Measurements from ENCODE around the gene DNMT3B.

The DNMT3B gene

GRCh38 chr20:32846852-32847251 lies 84.7 kb downstream of the DNMT3B start:
- TF ChIP-seq, protein P1, sequence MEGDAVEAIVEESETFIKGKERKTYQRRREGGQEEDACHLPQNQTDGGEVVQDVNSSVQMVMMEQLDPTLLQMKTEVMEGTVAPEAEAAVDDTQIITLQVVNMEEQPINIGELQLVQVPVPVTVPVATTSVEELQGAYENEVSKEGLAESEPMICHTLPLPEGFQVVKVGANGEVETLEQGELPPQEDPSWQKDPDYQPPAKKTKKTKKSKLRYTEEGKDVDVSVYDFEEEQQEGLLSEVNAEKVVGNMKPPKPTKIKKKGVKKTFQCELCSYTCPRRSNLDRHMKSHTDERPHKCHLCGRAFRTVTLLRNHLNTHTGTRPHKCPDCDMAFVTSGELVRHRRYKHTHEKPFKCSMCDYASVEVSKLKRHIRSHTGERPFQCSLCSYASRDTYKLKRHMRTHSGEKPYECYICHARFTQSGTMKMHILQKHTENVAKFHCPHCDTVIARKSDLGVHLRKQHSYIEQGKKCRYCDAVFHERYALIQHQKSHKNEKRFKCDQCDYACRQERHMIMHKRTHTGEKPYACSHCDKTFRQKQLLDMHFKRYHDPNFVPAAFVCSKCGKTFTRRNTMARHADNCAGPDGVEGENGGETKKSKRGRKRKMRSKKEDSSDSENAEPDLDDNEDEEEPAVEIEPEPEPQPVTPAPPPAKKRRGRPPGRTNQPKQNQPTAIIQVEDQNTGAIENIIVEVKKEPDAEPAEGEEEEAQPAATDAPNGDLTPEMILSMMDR (conservative IDR thresholded peaks at IDR 0.05; ENCODE audit: low read depth, low read length) = no peak
- DNase-seq (ENCODE audit: low read depth) = no peak

GRCh38 chr20:32847964-32848363 lies 85.8 kb downstream of the DNMT3B start:
- TF ChIP-seq, protein P1 (conservative IDR thresholded peaks at IDR 0.05; ENCODE audit: low read depth, low read length) = no peak
- no peak for DNase-seq (ENCODE audit: low read depth)
- H3K4me3 ChIP-seq (ENCODE audit: low read depth, low read length) = no peak overlapping the region

More at GRCh38 chr20:32846852-32847251, 84.7 kb downstream of the DNMT3B start:
- H3K4me3 ChIP-seq (ENCODE audit: low read depth, low read length) = no peak overlapping the region

GRCh38 chr20:32848846-32849245 lies 86.7 kb downstream of the DNMT3B start:
- TF ChIP-seq, protein P1 (conservative IDR thresholded peaks at IDR 0.05; ENCODE audit: low read depth, low read length) = no peak
- no peak overlapping the region for H3K4me3 ChIP-seq (ENCODE audit: low read depth, low read length)
- DNase-seq (ENCODE audit: low read depth) = no peak

DNA sequence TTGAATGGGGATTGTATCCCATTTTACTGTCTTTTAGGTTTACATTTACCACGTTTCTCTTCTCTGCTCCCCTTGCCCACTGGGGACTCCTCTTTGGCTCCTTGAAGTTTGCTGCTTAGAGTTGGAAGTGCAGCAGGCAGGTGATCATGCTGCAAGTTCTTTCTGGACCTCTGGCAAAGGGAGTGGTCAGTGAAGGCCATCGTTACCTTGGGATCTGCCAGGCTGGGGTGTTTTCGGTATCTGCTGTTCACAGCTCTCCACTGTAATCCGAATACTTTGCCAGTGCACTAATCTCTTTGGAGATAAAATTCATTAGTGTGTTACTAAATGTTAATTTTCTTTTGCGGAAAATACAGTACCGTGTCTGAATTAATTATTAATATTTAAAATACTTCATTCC lies 87.4 kb downstream of the DNMT3B start:
- no peak overlapping the region for H3K4me3 ChIP-seq (ENCODE audit: low read depth, low read length)
- no peak for DNase-seq (ENCODE audit: low read depth)
- TF ChIP-seq, protein P1 (conservative IDR thresholded peaks at IDR 0.05; ENCODE audit: low read depth, low read length) = no peak

DNA sequence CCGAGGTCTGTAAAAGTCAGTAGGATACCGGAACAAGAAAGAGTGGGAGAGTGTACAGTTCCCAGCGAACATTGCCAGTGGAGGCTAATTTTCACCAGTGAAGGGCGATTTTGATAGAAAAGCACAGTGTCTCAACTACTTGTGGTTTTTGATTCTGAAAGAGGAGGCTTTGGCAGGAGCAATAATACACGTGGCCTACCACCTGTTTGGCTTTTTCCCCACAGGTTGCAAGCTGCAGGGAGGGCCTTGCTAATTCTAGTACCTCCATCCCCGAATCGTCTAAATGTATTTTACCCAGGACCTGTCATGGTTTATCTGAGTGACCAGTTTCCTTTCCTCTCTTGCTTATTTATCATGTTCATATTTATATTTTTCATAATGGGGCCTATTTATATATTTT lies 93.2 kb downstream of the DNMT3B start:
- TF ChIP-seq, protein P1 (conservative IDR thresholded peaks at IDR 0.05; ENCODE audit: low read depth, low read length) = no peak
- no peak overlapping the region for H3K4me3 ChIP-seq (ENCODE audit: low read depth, low read length)

GRCh38 chr20:32858189-32858588 lies 96.0 kb downstream of the DNMT3B start:
- H3K4me3 ChIP-seq (ENCODE audit: low read depth, low read length) = no peak overlapping the region
- peak; percentile 51 for DNase-seq (ENCODE audit: low read depth)
- TF ChIP-seq, protein P1 (conservative IDR thresholded peaks at IDR 0.05; ENCODE audit: low read depth, low read length) = no peak

More for the DNA sequence above, 93.2 kb downstream of the DNMT3B start:
- DNase-seq (ENCODE audit: low read depth) = no peak
